Measurements from ENCODE around the gene CISD1. TPM values are rescaled to one million over a fixed set of nuclear protein-coding genes. Genes with fewer than 3 reads are reported as not detected.

The CISD1 gene
- total and polyA plus RNA-seq, 9 of the 15 experiments (the other 6 are each of a cell fraction or from before 2014, with no cell fraction given) = 35.8 to 342 (median 118) TPM

GRCh38 chr10:58334817-58335305 lies 65.9 kb downstream of the CISD1 start, which contains the start of gene UBE2D1 (continued):
- TF ChIP-seq FIP1L1 (IDR thresholded peaks at IDR 0.05; ENCODE audit: low read depth, low read length, poor library complexity, severe bottlenecking) (peak; percentile 79), ZNF764 (CRISPR knock-in tag; IDR thresholded peaks at IDR 0.05; ENCODE audit: low read depth) (peak; percentile 49; the same call in 1 of the 2 replicates), PML (IDR thresholded peaks at IDR 0.05; ENCODE audit: low read length) (peak; percentile 73; the same call in 1 of the 2 replicates), NFXL1 (CRISPR knock-in tag; IDR thresholded peaks at IDR 0.05) (no peak), EP400 (IDR thresholded peaks at IDR 0.05) (peak; percentile 19; the same call in 1 of the 2 replicates), RBM14 (IDR thresholded peaks at IDR 0.05; ENCODE audit: borderline replicate concordance, insufficient read depth, low read depth, low read length) (0 out of 2 replicates have a peak, but pooled peaks have one; percentile 42), ZBTB7A (IDR thresholded peaks at IDR 0.05; ENCODE audit: borderline replicate concordance, control insufficient read depth, low read depth, low read length) (peak; percentile 77; the same call in 1 of the 2 replicates), AFF4 (CRISPR knock-in tag; IDR thresholded peaks at IDR 0.05) (0 out of 2 replicates have a peak, but pooled peaks have one; percentile 58), GABPA (tag; conservative IDR thresholded peaks at IDR 0.05; ENCODE audit: low read depth) (peak; percentile 82), TAF1 (IDR thresholded peaks at IDR 0.05; ENCODE audit: control insufficient read depth, extremely low read depth, insufficient read depth, low read length, severe bottlenecking) (peak; percentile 84), E2F6 (IDR thresholded peaks at IDR 0.05; ENCODE audit: borderline replicate concordance in 1 of 2, extremely low read depth in 1 of 2, insufficient read depth in 1 of 2, insufficient read length in 1 of 2, low read depth in 1 of 2, low read length in 1 of 2, poor library complexity in 1 of 2, severe bottlenecking in 1 of 2) (peak in 1 of 2 experiments; percentile 47), GTF2F1 (IDR thresholded peaks at IDR 0.05; ENCODE audit: low read depth, low read length) (0 out of 2 replicates have a peak, but pooled peaks have one; percentile 42), HCFC1 (IDR thresholded peaks at IDR 0.05; ENCODE audit: low read depth, low read length) (peak; percentile 93), PCBP2 (IDR thresholded peaks at IDR 0.05; ENCODE audit: low read depth, low read length, poor library complexity, severe bottlenecking) (peak; percentile 41), CTCF (IDR thresholded peaks at IDR 0.05 in 2 of 3, conservative IDR thresholded peaks at IDR 0.05 in 1 of 3; ENCODE audit: insufficient read depth in 2 of 3, low read depth in 1 of 3, low read length in 3 of 3) (peak in 2 of 3 experiments; percentile 10 to 13; a peak in 1 of 6 replicates)
